GM23338 (cell line): ENCODE results near the gene EIF5A. TPM values are rescaled to one million over a fixed set of nuclear protein-coding genes. Genes with fewer than 3 reads are reported as not detected.

Experiments
- ATAC-seq: fragments of 200-7000 bp; cut with Tn5 transposase; 3 replicates; pipeline ENCODE4 v1.9.1; 2020
- DNase-seq: peaks from one replicate; pipeline ENCODE4 v3.0.0-alpha.2; 2015; ENCODE audit warnings: low spot score
- H2AFZ ChIP-seq: fragments of 200-600 bp; sonication (generic); 2 replicates; pipeline ENCODE4 v1.8.0; 2016; ENCODE audit warnings: antibody characterized with exemption, mild to moderate bottlenecking, moderate library complexity
- H3F3A ChIP-seq: fragments of 200-600 bp; sonication (generic); replicated peaks from 2 replicates; pipeline ENCODE4 v1.8.0; 2017; ENCODE audit warnings: antibody characterized with exemption, mixed run types, low read depth
- H3K27ac ChIP-seq: fragments of 200-600 bp; sonication (generic); 2 replicates; pipeline ENCODE4 v1.6.1; 2016; ENCODE audit warnings: low read depth
- H3K27me3 ChIP-seq: fragments of 200-600 bp; sonication (generic); 2 replicates; pipeline ENCODE4 v1.8.0; 2016; ENCODE audit warnings: mild to moderate bottlenecking, mixed run types, moderate library complexity; ENCODE audit not compliant: insufficient read depth
- H3K36me3 ChIP-seq: fragments of 200-600 bp; sonication (generic); 2 replicates; pipeline ENCODE4 v1.8.0; 2016; ENCODE audit warnings: mild to moderate bottlenecking; ENCODE audit not compliant: insufficient read depth
- H3K4me1 ChIP-seq: fragments of 200-600 bp; sonication (generic); 2 replicates; pipeline ENCODE4 v1.8.0; 2016; ENCODE audit warnings: mild to moderate bottlenecking, moderate library complexity; ENCODE audit not compliant: insufficient read depth
- H3K4me2 ChIP-seq: fragments of 200-600 bp; sonication (generic); 2 replicates; pipeline ENCODE4 v1.7.1; 2017; ENCODE audit warnings: mixed run types
- H3K4me3 ChIP-seq: fragments of 200-600 bp; sonication (generic); 2 replicates; pipeline ENCODE4 v1.6.1; 2016; ENCODE audit warnings: mixed run types
- H3K79me2 ChIP-seq: fragments of 200-600 bp; sonication (generic); replicated peaks from 2 replicates; pipeline ENCODE4 v1.8.0; 2017; ENCODE audit warnings: mild to moderate bottlenecking; ENCODE audit not compliant: insufficient read depth
- H3K9me2 ChIP-seq: fragments of 200-600 bp; sonication (generic); 2 replicates; pipeline ENCODE4 v1.8.0; 2017; ENCODE audit not compliant: insufficient read depth
- H4K20me1 ChIP-seq: fragments of 200-600 bp; sonication (generic); replicated peaks from 2 replicates; pipeline ENCODE4 v1.8.0; 2017; ENCODE audit warnings: mild to moderate bottlenecking; ENCODE audit not compliant: insufficient read depth
- H3K27ac Mint-ChIP-seq: 2 replicates; pipeline ENCODE4 v1.8.0; 2020; ENCODE audit warnings: inconsistent platforms, mild to moderate bottlenecking, moderate library complexity, mixed read lengths
- H3K27me3 Mint-ChIP-seq: 3 replicates; pipeline ENCODE4 v1.8.0; 2022; ENCODE audit warnings: low read depth, mild to moderate bottlenecking, moderate library complexity, mixed read lengths, inconsistent platforms; ENCODE audit not compliant: insufficient read depth, poor library complexity
- H3K36me3 Mint-ChIP-seq: 3 replicates; pipeline ENCODE4 v1.8.0; 2021; ENCODE audit warnings: low read depth, mild to moderate bottlenecking, inconsistent platforms, moderate library complexity, mixed read lengths
- H3K4me1 Mint-ChIP-seq: 3 replicates; pipeline ENCODE4 v1.8.0; 2020; ENCODE audit warnings: mild to moderate bottlenecking, inconsistent platforms, mixed read lengths
- H3K4me3 Mint-ChIP-seq: 3 replicates; pipeline ENCODE4 v1.8.0; 2021; ENCODE audit warnings: moderate library complexity, mild to moderate bottlenecking, inconsistent platforms, mixed read lengths
- H3K9me3 Mint-ChIP-seq: 3 replicates; pipeline ENCODE4 v1.8.0; 2020; ENCODE audit warnings: moderate library complexity, mild to moderate bottlenecking, inconsistent platforms, mixed read lengths
- CREB1 ChIP-seq: fragments of 250-450 bp; sonication (Bioruptor Pico); IDR thresholded peaks from 2 replicates; pipeline ENCODE4 v1.5.0; 2020; ENCODE audit warnings: low read depth, mild to moderate bottlenecking, moderate library complexity
- EZH2 ChIP-seq: fragments of 200-600 bp; sonication (generic); IDR thresholded peaks from one replicate; pipeline ENCODE4 v1.8.0; 2017; ENCODE audit warnings: antibody characterized with exemption, mild to moderate bottlenecking, low read depth; ENCODE audit not compliant: unreplicated experiment
- EZH2phosphoT487 ChIP-seq: fragments of 200-600 bp; sonication (generic); IDR thresholded peaks from one replicate; pipeline ENCODE4 v1.8.1; 2018; ENCODE audit warnings: antibody characterized with exemption; ENCODE audit not compliant: unreplicated experiment
- JUNB ChIP-seq: IDR thresholded peaks from one replicate; pipeline ENCODE4 v1.6.1; 2016; ENCODE audit warnings: antibody characterized with exemption; ENCODE audit not compliant: unreplicated experiment
- NANOG ChIP-seq: IDR thresholded peaks from 2 replicates; pipeline ENCODE4 v1.6.1; 2016; ENCODE audit warnings: antibody characterized with exemption, borderline replicate concordance
- POLR2AphosphoS5 ChIP-seq: IDR thresholded peaks from 2 replicates; pipeline ENCODE4 v1.6.1; 2016; ENCODE audit warnings: antibody characterized with exemption, low read depth
- STAT1 ChIP-seq: IDR thresholded peaks from one replicate; pipeline ENCODE4 v1.6.1; 2016; ENCODE audit warnings: antibody characterized with exemption; ENCODE audit not compliant: unreplicated experiment
- ZNF114 ChIP-seq: fragments of 250-450 bp; sonication (Bioruptor Pico); IDR thresholded peaks from 2 replicates; pipeline ENCODE4 v1.5.0; 2020; ENCODE audit warnings: mild to moderate bottlenecking, moderate library complexity
- ZNF331 ChIP-seq: fragments of 250-450 bp; sonication (Bioruptor Pico); IDR thresholded peaks from 2 replicates; pipeline ENCODE4 v1.5.0; 2020; ENCODE audit warnings: low read depth, mild to moderate bottlenecking, moderate library complexity
- polyA plus RNA-seq: library from polyadenylated mRNA; unstranded; fragments of >200 nt; fragmentation: Nextera tagmentation; extraction: Ambion mirVana; gene quantifications from 2 replicates; pipeline ENCODE4 v1.2.1, GENCODE V29; 2016
- total RNA-seq: library from RNA; depleted of rRNA; stranded (reverse); fragments of >200 nt; shearing (Covaris generic); gene quantifications from 2 replicates; pipeline ENCODE4 v1.2.3, GENCODE V29; 2014
- TF ChIP-seq, protein P1 (sequence below): fragments of 250-450 bp; sonication (Bioruptor Pico); IDR thresholded peaks from 2 replicates; pipeline ENCODE4 v1.5.0; 2020; ENCODE audit warnings: mild to moderate bottlenecking, moderate library complexity
- TF ChIP-seq, protein P2 (sequence below), 2 experiments: fragments of 200-600 bp in 1 of 2; sonication (generic) in 1 of 2; conservative IDR thresholded peaks; 2 replicates each; pipeline versions ENCODE4 v1.5.1 to v1.6.1; 2016 to 2017; ENCODE audit warnings: antibody characterized with exemption in 2 of 2, low read depth in 2 of 2, mild to moderate bottlenecking in 2 of 2, moderate library complexity in 1 of 2
- TF ChIP-seq, protein P3 (sequence below): IDR thresholded peaks from 2 replicates; pipeline ENCODE4 v1.6.1; 2016; ENCODE audit warnings: antibody characterized with exemption
- TF ChIP-seq, protein P4 (sequence below): IDR thresholded peaks from one replicate; pipeline ENCODE4 v1.6.1; 2018; ENCODE audit warnings: antibody characterized with exemption; ENCODE audit not compliant: unreplicated experiment

EIF5A gene
- total and polyA plus RNA-seq, 2 experiments from 2014 or later = 833 to 1,562 TPM

DNA sequence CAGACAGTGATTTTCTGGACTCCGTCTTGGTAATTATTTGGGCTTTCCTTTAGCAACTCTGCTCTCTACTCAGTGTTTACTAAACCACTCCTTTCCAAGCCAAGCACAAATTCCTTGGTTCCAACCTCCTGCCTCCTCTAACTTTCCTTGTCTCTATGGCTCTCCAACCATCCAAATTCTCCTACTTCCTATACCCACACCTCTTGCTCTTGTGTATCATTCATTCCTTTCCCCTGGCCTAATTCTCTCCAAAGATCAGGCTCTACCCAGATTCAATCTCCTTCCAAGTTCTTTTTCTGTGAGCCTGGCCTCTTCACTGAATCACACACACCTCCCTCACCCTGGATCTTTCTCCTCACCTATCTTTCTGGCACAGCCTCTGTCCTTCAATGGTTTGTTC lies 20.6 kb downstream of the EIF5A start:
- Histone ChIP-seq H3K4me2 (peak overlapping the region; percentile 99), H3K9me2 (no peaks in the 10 kb centered on the region), H4K20me1 (no peaks in the 10 kb centered on the region), H3F3A (peaks cover 30% of the 10 kb centered on the region), H3K27ac (no peak overlapping the region), H2AFZ (no peak overlapping the region), H3K79me2 (peaks cover 14% of the 10 kb centered on the region), H3K27me3 (no peaks in the 10 kb centered on the region), H3K4me1 (peaks cover 10% of the 10 kb centered on the region), H3K4me3 (peak overlapping the region; percentile 70), H3K36me3 (peaks cover 6% of the 10 kb centered on the region; the same call in 1 of the 2 replicates)
- Mint-ChIP-seq H3K4me3 (peak overlapping the region; percentile 99), H3K36me3 (peaks cover 31% of the 10 kb centered on the region), H3K4me1 (peaks cover 22% of the 10 kb centered on the region), H3K27me3 (peaks cover 7% of the 10 kb centered on the region), H3K9me3 (no peaks in the 10 kb centered on the region), H3K27ac (peak overlapping the region; percentile 25; the same call in 1 of the 2 replicates)
- TF ChIP-seq EZH2phosphoT487 (no peak), ZNF331 (CRISPR knock-in tag) (no peak), EZH2 (no peak), POLR2AphosphoS5 (no peak), ZNF114 (CRISPR knock-in tag) (no peak), CREB1 (CRISPR knock-in tag) (no peak), JUNB (no peak), NANOG (no peak), STAT1 (no peak)
- TF ChIP-seq, protein P1, sequence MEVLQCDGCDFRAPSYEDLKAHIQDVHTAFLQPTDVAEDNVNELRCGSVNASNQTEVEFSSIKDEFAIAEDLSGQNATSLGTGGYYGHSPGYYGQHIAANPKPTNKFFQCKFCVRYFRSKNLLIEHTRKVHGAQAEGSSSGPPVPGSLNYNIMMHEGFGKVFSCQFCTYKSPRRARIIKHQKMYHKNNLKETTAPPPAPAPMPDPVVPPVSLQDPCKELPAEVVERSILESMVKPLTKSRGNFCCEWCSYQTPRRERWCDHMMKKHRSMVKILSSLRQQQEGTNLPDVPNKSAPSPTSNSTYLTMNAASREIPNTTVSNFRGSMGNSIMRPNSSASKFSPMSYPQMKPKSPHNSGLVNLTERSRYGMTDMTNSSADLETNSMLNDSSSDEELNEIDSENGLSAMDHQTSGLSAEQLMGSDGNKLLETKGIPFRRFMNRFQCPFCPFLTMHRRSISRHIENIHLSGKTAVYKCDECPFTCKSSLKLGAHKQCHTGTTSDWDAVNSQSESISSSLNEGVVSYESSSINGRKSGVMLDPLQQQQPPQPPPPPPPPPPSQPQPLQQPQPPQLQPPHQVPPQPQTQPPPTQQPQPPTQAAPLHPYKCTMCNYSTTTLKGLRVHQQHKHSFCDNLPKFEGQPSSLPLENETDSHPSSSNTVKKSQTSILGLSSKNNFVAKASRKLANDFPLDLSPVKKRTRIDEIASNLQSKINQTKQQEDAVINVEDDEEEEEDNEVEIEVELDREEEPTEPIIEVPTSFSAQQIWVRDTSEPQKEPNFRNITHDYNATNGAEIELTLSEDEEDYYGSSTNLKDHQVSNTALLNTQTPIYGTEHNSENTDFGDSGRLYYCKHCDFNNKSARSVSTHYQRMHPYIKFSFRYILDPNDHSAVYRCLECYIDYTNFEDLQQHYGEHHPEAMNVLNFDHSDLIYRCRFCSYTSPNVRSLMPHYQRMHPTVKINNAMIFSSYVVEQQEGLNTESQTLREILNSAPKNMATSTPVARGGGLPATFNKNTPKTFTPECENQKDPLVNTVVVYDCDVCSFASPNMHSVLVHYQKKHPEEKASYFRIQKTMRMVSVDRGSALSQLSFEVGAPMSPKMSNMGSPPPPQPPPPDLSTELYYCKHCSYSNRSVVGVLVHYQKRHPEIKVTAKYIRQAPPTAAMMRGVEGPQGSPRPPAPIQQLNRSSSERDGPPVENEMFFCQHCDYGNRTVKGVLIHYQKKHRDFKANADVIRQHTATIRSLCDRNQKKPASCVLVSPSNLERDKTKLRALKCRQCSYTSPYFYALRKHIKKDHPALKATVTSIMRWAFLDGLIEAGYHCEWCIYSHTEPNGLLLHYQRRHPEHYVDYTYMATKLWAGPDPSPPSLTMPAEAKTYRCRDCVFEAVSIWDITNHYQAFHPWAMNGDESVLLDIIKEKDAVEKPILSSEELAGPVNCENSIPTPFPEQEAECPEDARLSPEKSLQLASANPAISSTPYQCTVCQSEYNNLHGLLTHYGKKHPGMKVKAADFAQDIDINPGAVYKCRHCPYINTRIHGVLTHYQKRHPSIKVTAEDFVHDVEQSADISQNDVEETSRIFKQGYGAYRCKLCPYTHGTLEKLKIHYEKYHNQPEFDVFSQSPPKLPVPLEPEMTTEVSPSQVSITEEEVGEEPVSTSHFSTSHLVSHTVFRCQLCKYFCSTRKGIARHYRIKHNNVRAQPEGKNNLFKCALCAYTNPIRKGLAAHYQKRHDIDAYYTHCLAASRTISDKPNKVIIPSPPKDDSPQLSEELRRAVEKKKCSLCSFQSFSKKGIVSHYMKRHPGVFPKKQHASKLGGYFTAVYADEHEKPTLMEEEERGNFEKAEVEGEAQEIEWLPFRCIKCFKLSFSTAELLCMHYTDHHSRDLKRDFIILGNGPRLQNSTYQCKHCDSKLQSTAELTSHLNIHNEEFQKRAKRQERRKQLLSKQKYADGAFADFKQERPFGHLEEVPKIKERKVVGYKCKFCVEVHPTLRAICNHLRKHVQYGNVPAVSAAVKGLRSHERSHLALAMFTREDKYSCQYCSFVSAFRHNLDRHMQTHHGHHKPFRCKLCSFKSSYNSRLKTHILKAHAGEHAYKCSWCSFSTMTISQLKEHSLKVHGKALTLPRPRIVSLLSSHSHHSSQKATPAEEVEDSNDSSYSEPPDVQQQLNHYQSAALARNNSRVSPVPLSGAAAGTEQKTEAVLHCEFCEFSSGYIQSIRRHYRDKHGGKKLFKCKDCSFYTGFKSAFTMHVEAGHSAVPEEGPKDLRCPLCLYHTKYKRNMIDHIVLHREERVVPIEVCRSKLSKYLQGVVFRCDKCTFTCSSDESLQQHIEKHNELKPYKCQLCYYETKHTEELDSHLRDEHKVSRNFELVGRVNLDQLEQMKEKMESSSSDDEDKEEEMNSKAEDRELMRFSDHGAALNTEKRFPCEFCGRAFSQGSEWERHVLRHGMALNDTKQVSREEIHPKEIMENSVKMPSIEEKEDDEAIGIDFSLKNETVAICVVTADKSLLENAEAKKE = no peak
- TF ChIP-seq, protein P2, sequence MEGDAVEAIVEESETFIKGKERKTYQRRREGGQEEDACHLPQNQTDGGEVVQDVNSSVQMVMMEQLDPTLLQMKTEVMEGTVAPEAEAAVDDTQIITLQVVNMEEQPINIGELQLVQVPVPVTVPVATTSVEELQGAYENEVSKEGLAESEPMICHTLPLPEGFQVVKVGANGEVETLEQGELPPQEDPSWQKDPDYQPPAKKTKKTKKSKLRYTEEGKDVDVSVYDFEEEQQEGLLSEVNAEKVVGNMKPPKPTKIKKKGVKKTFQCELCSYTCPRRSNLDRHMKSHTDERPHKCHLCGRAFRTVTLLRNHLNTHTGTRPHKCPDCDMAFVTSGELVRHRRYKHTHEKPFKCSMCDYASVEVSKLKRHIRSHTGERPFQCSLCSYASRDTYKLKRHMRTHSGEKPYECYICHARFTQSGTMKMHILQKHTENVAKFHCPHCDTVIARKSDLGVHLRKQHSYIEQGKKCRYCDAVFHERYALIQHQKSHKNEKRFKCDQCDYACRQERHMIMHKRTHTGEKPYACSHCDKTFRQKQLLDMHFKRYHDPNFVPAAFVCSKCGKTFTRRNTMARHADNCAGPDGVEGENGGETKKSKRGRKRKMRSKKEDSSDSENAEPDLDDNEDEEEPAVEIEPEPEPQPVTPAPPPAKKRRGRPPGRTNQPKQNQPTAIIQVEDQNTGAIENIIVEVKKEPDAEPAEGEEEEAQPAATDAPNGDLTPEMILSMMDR (conservative IDR thresholded peaks at IDR 0.05; ENCODE audit: low read depth in 2 of 2) = no peak
- TF ChIP-seq, protein P3, sequence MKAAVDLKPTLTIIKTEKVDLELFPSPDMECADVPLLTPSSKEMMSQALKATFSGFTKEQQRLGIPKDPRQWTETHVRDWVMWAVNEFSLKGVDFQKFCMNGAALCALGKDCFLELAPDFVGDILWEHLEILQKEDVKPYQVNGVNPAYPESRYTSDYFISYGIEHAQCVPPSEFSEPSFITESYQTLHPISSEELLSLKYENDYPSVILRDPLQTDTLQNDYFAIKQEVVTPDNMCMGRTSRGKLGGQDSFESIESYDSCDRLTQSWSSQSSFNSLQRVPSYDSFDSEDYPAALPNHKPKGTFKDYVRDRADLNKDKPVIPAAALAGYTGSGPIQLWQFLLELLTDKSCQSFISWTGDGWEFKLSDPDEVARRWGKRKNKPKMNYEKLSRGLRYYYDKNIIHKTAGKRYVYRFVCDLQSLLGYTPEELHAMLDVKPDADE = no peak
- TF ChIP-seq, protein P4, sequence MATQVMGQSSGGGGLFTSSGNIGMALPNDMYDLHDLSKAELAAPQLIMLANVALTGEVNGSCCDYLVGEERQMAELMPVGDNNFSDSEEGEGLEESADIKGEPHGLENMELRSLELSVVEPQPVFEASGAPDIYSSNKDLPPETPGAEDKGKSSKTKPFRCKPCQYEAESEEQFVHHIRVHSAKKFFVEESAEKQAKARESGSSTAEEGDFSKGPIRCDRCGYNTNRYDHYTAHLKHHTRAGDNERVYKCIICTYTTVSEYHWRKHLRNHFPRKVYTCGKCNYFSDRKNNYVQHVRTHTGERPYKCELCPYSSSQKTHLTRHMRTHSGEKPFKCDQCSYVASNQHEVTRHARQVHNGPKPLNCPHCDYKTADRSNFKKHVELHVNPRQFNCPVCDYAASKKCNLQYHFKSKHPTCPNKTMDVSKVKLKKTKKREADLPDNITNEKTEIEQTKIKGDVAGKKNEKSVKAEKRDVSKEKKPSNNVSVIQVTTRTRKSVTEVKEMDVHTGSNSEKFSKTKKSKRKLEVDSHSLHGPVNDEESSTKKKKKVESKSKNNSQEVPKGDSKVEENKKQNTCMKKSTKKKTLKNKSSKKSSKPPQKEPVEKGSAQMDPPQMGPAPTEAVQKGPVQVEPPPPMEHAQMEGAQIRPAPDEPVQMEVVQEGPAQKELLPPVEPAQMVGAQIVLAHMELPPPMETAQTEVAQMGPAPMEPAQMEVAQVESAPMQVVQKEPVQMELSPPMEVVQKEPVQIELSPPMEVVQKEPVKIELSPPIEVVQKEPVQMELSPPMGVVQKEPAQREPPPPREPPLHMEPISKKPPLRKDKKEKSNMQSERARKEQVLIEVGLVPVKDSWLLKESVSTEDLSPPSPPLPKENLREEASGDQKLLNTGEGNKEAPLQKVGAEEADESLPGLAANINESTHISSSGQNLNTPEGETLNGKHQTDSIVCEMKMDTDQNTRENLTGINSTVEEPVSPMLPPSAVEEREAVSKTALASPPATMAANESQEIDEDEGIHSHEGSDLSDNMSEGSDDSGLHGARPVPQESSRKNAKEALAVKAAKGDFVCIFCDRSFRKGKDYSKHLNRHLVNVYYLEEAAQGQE = no peak
- DNase-seq = no peak
- ATAC-seq = no peak
